CD4-positive, alpha-beta memory T cell (primary cell): Measurements from ENCODE around the gene LMTK2. TPM values are rescaled to one million over a fixed set of nuclear protein-coding genes. Genes with fewer than 3 reads are reported as not detected.

Source experiments
- CTCF ChIA-PET: fragments of 350-600 bp; sonication (Branson Sonifier 250); formaldehyde crosslinking; loops from one replicate; lab custom pipeline; 2021; ENCODE audit warnings: inconsistent platforms; ENCODE audit not compliant: partially characterized antibody; lab: Charles Lee
- POLR2A ChIA-PET: fragments of 350-600 bp; sonication (Branson Sonifier 250); formaldehyde crosslinking; loops from one replicate; lab custom pipeline; 2021; ENCODE audit not compliant: partially characterized antibody; lab: Charles Lee
- DNase-seq, 5 donors: peaks; one replicate each; pipeline versions ENCODE4 v3.0.0 to v3.0.0-alpha.2; 2020 to 2022; ENCODE audit warnings: mixed read lengths in 1 of 5
- H3K27ac ChIP-seq: one replicate; pipeline ENCODE4 v1.7.0; 2013; ENCODE audit warnings: low read depth, low read length
- H3K27me3 ChIP-seq: 2 replicates; pipeline ENCODE4 v1.7.0; 2013; ENCODE audit warnings: mild to moderate bottlenecking, low read length, moderate library complexity; ENCODE audit not compliant: insufficient read depth
- H3K36me3 ChIP-seq: 2 replicates; pipeline ENCODE4 v1.7.0; 2013; ENCODE audit warnings: mild to moderate bottlenecking, low read length, moderate library complexity; ENCODE audit not compliant: insufficient read depth
- H3K4me1 ChIP-seq: 2 replicates; pipeline ENCODE4 v1.7.0; 2013; ENCODE audit warnings: mild to moderate bottlenecking, low read length, moderate library complexity; ENCODE audit not compliant: insufficient read depth
- H3K4me3 ChIP-seq, 2 donors: one replicate each; pipeline ENCODE4 v1.7.0; 2013; ENCODE audit warnings: low read length in 2 of 2, mild to moderate bottlenecking in 1 of 2
- H3K9me3 ChIP-seq, 2 donors: one replicate each; pipeline ENCODE4 v1.7.0; 2013; ENCODE audit warnings: low read length in 2 of 2, control low read depth in 1 of 2; ENCODE audit not compliant: control insufficient read depth in 1 of 2
- H3K27ac Mint-ChIP-seq, 7 donors: one replicate each; pipeline ENCODE4 v1.8.0; 2020 to 2021; ENCODE audit warnings: mixed read lengths in 7 of 7, mild to moderate bottlenecking in 6 of 7, inconsistent platforms in 3 of 7, moderate library complexity in 3 of 7
- H3K27me3 Mint-ChIP-seq, 2 donors: one replicate each; pipeline ENCODE4 v1.8.0; 2020 to 2021; ENCODE audit warnings: mixed read lengths in 2 of 2
- H3K36me3 Mint-ChIP-seq, 2 donors: one replicate each; pipeline ENCODE4 v1.8.0; 2020 to 2021; ENCODE audit warnings: mixed read lengths in 2 of 2, inconsistent platforms in 1 of 2, mild to moderate bottlenecking in 1 of 2
- H3K4me1 Mint-ChIP-seq, 4 donors: one replicate each; pipeline ENCODE4 v1.8.0; 2020 to 2021; ENCODE audit warnings: mixed read lengths in 4 of 4, mild to moderate bottlenecking in 1 of 4
- H3K4me3 Mint-ChIP-seq, 8 donors: one replicate each; pipeline ENCODE4 v1.8.0; 2020 to 2021; ENCODE audit warnings: mixed read lengths in 8 of 8, mild to moderate bottlenecking in 7 of 8, moderate library complexity in 6 of 8, inconsistent platforms in 3 of 8
- H3K9me3 Mint-ChIP-seq, 8 donors: one replicate each; pipeline ENCODE4 v1.8.0; 2020 to 2021; ENCODE audit warnings: mixed read lengths in 8 of 8, mild to moderate bottlenecking in 5 of 8, inconsistent platforms in 3 of 8, moderate library complexity in 1 of 8
- intact Hi-C: fragments of 100-400 bp; cut with micrococcal nuclease; formaldehyde crosslinking; loops from one replicate; pipeline ENCODE4 v1.15.1; 2023
- polyA plus RNA-seq, 2 donors: library from polyadenylated mRNA; unstranded; fragments of 300-500 nt; fragmentation: Illumina TruSeq; gene quantifications; one replicate each; pipeline ENCODE4 v1.2.3, GENCODE V29; 2021
- total RNA-seq, 2 experiments: library from RNA; stranded (reverse); gene quantifications; one replicate each; pipeline ENCODE4 v1.2.3, GENCODE V29; 2021

LMTK2 gene
- total and polyA plus RNA-seq, 4 experiments from 2014 or later = 0.76 to 26.6 (median 13.7) TPM

DNA sequence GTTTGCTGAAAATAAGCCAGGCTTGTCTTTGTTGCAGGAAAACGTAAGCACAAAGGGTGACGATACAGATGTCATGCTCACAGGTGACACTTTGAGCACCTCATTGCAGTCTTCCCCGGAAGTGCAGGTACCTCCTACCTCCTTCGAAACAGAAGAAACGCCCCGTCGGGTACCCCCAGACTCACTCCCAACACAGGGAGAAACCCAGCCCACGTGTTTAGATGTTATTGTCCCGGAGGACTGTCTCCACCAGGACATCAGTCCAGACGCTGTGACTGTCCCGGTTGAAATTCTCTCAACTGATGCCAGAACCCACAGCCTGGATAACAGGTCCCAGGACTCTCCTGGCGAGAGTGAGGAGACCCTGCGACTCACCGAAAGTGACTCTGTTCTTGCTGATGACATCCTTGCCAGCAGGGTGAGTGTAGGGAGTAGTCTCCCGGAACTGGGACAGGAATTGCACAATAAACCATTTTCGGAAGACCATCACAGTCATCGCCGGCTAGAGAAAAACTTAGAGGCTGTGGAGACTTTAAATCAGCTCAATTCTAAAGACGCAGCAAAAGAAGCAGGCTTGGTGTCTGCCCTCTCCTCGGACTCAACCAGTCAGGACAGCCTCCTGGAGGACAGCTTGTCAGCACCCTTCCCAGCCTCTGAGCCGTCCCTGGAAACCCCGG is 86.3 kb downstream of the LMTK2 start:
- Histone ChIP-seq H3K4me1 (no peaks in the 10 kb centered on the region), H3K36me3 (peaks cover 31% of the 10 kb centered on the region), H3K27ac (no peak overlapping the region), H3K9me3 (no peaks in the 10 kb centered on the region), H3K27me3 (no peaks in the 10 kb centered on the region), H3K4me3 (no peak overlapping the region)
- Mint-ChIP-seq H3K4me1 (peaks cover 0 to 6% (median 2%) of the 10 kb centered on the region in 4 donors), H3K9me3 (peaks cover 0 to 4% (median 0%) of the 10 kb centered on the region in 8 donors), H3K36me3 (peaks cover 57 to 66% of the 10 kb centered on the region in 2 donors), H3K4me3 (no peak overlapping the region), H3K27ac (no peak overlapping the region), H3K27me3 (no peaks in the 10 kb centered on the region)
- DNase-seq = no peak
- ChIA-PET POLR2A (no interaction called here), CTCF (interaction anchor here (1.2 kb wide), 1 partner anchor 24 kb away, joined by 3 read pairs; no protein-coding TSS in a partner anchor)
- intact Hi-C loops = no loop called here

DNA sequence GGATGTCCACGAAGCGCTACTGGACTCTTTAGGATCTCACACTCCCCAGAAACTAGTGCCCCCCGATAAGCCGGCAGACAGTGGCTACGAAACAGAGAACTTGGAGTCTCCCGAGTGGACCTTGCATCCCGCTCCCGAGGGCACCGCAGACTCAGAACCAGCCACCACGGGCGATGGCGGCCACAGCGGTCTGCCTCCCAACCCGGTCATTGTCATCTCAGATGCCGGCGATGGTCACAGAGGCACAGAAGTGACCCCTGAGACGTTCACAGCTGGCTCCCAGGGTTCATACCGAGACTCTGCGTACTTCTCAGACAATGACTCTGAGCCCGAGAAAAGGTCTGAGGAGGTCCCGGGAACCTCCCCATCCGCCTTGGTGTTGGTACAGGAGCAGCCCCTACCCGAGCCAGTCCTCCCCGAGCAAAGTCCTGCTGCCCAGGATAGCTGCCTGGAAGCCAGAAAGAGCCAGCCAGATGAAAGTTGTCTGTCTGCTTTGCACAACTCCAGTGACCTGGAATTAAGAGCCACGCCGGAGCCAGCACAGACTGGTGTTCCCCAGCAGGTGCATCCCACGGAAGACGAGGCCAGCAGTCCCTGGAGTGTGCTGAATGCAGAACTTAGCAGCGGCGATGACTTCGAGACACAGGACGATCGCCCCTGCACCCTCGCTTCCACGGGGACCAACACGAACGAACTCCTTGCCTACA is 87.0 kb downstream of the LMTK2 start:
- peaks cover 0 to 7% (median 0%) of the 10 kb centered on the region in 8 donors for H3K9me3 Mint-ChIP-seq
- H3K27me3 Mint-ChIP-seq = no peaks in the 10 kb centered on the region
- H3K9me3 ChIP-seq = no peaks in the 10 kb centered on the region
- no peak for DNase-seq
- H3K4me1 Mint-ChIP-seq = peaks cover 0 to 6% (median 2%) of the 10 kb centered on the region in 4 donors
- H3K4me3 ChIP-seq = no peak overlapping the region
- peaks cover 31% of the 10 kb centered on the region for H3K36me3 ChIP-seq
- H3K4me1 ChIP-seq = no peaks in the 10 kb centered on the region
- no peaks in the 10 kb centered on the region for H3K27me3 ChIP-seq
- H3K4me3 Mint-ChIP-seq = no peak overlapping the region
- peak overlapping the region in 1 of 7 donors; percentile 85 for H3K27ac Mint-ChIP-seq
- intact Hi-C loops = no loop called here
- H3K36me3 Mint-ChIP-seq = peaks cover 59 to 62% of the 10 kb centered on the region in 2 donors
- POLR2A ChIA-PET = no interaction called here
- CTCF ChIA-PET = no interaction called here
- H3K27ac ChIP-seq = no peak overlapping the region

DNA sequence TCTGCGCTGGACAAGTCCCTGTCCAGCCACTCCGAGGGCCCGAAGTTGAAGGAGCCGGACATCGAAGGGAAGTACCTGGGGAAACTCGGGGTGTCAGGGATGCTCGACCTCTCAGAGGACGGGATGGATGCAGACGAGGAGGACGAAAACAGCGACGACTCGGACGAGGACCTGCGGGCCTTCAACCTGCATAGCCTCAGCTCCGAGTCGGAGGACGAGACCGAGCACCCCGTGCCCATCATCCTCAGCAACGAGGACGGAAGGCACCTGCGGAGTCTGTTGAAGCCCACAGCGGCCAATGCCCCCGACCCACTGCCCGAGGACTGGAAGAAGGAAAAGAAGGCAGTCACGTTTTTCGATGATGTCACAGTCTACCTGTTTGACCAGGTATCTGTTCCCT is 87.5 kb downstream of the LMTK2 start:
- POLR2A ChIA-PET = no interaction called here
- Mint-ChIP-seq H3K36me3 (peaks cover 59 to 60% of the 10 kb centered on the region in 2 donors), H3K4me1 (peaks cover 0 to 7% (median 3%) of the 10 kb centered on the region in 4 donors)

DNA sequence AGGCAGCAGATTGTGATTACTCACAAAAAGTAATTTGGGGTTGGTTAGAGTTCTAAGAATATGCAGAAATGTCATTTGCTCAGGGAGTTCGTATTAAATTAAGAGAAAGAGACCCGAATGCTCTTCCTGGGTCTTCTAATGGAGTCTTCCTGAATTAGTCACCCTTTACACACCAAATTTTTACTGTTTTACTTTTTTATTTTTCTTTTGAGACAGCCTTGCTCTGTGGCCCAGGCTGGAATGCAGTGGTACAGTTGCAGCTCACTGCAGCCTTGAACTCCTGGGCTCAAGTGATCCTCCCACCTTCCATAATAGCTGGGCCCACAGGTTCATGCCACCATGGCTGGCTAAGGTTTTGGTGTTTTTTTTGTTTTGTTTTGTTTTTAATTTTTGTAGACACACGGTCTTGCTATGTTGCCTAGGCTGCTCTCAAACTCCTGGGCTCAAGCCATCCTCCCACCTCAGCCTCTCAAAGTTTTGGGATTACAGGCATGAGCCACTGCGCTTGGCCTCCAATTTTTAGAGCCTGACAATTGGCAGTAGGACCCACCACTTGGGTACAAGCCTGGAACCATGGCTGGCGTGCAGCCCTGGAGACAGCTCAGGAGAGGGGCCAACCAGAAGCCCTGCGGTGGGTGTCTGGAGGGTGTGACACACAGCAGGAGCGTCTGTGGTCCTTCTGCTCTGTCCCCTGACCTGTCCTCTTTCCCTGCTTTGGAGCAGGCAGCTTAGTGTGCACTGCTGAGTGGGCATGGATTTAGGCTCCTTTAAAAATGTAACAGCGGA is 88.2 kb downstream of the LMTK2 start:
- H3K27me3 Mint-ChIP-seq = no peaks in the 10 kb centered on the region
- H3K27me3 ChIP-seq = no peaks in the 10 kb centered on the region
- CTCF ChIA-PET = no interaction called here
- no peaks in the 10 kb centered on the region for H3K4me1 ChIP-seq
- peaks cover under 1 to 8% (median 1%) of the 10 kb centered on the region in 4 donors for H3K4me1 Mint-ChIP-seq
- peaks cover 31% of the 10 kb centered on the region for H3K36me3 ChIP-seq
- peaks cover 57 to 60% of the 10 kb centered on the region in 2 donors for H3K36me3 Mint-ChIP-seq
- POLR2A ChIA-PET = no interaction called here
- no peak overlapping the region for H3K27ac ChIP-seq
- no peak overlapping the region for H3K27ac Mint-ChIP-seq
- H3K4me3 Mint-ChIP-seq = no peak overlapping the region
- DNase-seq = no peak
- peaks cover 0 to 7% (median 1%) of the 10 kb centered on the region in 8 donors for H3K9me3 Mint-ChIP-seq
- intact Hi-C loops = no loop called here
- no peak overlapping the region for H3K4me3 ChIP-seq
- H3K9me3 ChIP-seq = no peaks in the 10 kb centered on the region

More for the DNA sequence above, 87.5 kb downstream of the LMTK2 start:
- Mint-ChIP-seq H3K27ac (peak overlapping the region in 2 of 7 donors; percentile 13 to 85), H3K27me3 (no peaks in the 10 kb centered on the region), H3K9me3 (peaks cover 0 to 7% (median under 1%) of the 10 kb centered on the region in 8 donors), H3K4me3 (no peak overlapping the region)
- intact Hi-C loops = no loop called here
- no peaks in the 10 kb centered on the region for H3K27me3 ChIP-seq
- peaks cover 31% of the 10 kb centered on the region for H3K36me3 ChIP-seq
- CTCF ChIA-PET = no interaction called here
- no peak for DNase-seq
- H3K4me1 ChIP-seq = no peaks in the 10 kb centered on the region
- H3K27ac ChIP-seq = no peak overlapping the region
- no peak overlapping the region for H3K4me3 ChIP-seq
- H3K9me3 ChIP-seq = no peaks in the 10 kb centered on the region

DNA sequence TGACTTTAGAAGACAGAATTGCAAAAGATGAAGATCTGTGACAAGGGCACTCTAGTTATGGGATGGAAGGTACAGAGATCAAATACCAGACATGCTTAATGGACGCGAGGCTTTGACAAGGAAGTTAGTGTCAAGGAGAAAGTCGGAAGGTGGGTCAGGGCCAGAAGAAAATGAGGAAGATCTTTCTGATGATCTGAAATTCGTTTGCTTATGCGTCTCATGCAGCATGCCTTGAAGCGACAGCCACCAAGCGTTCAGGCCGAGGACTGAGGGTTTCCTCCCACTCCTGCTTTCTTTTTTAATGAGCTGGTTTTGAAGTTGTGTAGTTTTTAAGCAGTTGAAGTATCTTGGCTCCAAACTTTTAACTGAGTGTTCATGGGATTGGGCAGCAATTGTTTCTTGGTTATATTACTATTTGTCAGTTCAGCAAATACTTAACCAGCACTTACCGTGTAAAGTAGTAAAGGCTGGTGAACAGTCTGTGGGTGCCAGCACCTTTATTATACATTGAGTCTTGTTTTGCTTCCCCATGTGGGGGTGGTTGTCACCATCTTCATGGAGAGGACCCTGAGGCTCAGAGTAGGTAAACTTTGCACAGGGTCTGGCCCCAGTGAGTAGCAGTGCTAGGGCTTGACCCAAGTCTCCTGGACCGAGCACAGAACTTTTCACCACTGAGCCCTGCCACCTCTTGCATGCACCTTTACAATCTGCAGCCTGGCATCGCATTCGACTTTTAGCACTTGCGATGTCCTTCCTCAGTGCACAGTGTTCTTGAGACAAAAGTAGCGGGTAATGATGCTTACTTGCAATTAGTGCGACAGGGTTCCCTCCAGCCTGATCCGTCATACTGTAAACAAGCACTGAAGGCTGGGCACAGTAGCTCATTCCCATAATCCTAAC is 90.3 kb downstream of the LMTK2 start:
- Histone ChIP-seq H3K9me3 (no peaks in the 10 kb centered on the region), H3K27ac (no peak overlapping the region), H3K4me3 (no peak overlapping the region), H3K4me1 (peaks cover 19% of the 10 kb centered on the region), H3K27me3 (no peaks in the 10 kb centered on the region), H3K36me3 (peaks cover 26% of the 10 kb centered on the region)
- intact Hi-C loops = no loop called here
- no peak overlapping the region for H3K4me3 Mint-ChIP-seq
- H3K4me1 Mint-ChIP-seq = peaks cover 16 to 23% (median 21%) of the 10 kb centered on the region in 4 donors
- CTCF ChIA-PET = interaction anchor here (0.6 to 1.2 kb wide), 3 partner anchors 23 to 30 kb away, joined by 3 read pairs; no protein-coding TSS in a partner anchor
- H3K36me3 Mint-ChIP-seq = peaks cover 53 to 54% of the 10 kb centered on the region in 2 donors
- peak overlapping the region in 5 of 7 donors; percentile 51 to 79 (median 59) for H3K27ac Mint-ChIP-seq
- POLR2A ChIA-PET = no interaction called here
- H3K9me3 Mint-ChIP-seq = peaks cover 0 to 7% (median 1%) of the 10 kb centered on the region in 8 donors
- DNase-seq = no peak
- H3K27me3 Mint-ChIP-seq = no peaks in the 10 kb centered on the region

DNA sequence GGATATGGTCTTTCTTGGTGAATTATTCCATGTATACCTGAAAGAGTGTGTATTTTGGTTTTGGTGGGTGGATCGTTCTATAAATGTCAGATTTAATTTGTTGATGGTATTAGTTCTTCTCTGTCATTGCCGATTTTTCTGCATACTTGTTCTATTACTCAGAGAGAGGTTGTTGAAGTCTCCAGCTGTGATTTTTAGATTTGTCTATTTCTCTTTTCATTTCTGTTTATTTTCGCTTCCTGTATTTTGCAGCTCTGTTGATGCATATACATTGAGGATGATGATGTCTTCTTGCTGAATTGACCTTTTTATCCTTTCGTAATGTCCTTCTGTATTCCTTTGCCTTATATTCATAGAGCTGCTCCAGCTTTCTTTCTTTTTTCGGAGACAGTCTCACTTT is 92.5 kb downstream of the LMTK2 start:
- ChIA-PET CTCF (interaction anchor here (0.6 kb wide), 1 partner anchor 212 kb away, joined by 3 read pairs; no protein-coding TSS in a partner anchor), POLR2A (no interaction called here)
- peaks cover 42 to 46% of the 10 kb centered on the region in 2 donors for H3K36me3 Mint-ChIP-seq
- DNase-seq = no peak
- Histone ChIP-seq H3K4me1 (peaks cover 41% of the 10 kb centered on the region), H3K36me3 (peaks cover 14% of the 10 kb centered on the region), H3K4me3 (no peak overlapping the region), H3K9me3 (no peaks in the 10 kb centered on the region), H3K27me3 (no peaks in the 10 kb centered on the region), H3K27ac (no peak overlapping the region)
- intact Hi-C loops = no loop called here
- no peaks in the 10 kb centered on the region for H3K27me3 Mint-ChIP-seq
- peaks cover 26 to 42% (median 38%) of the 10 kb centered on the region in 4 donors for H3K4me1 Mint-ChIP-seq
- H3K4me3 Mint-ChIP-seq = no peak overlapping the region
- H3K27ac Mint-ChIP-seq = peak overlapping the region in 1 of 7 donors; percentile 60
- peaks cover 0 to 7% (median 1%) of the 10 kb centered on the region in 8 donors for H3K9me3 Mint-ChIP-seq
